Stomach (tissue), 9 donors: ENCODE results near the gene NIT2. TPM values are rescaled to one million over a fixed set of nuclear protein-coding genes. Genes with fewer than 3 reads are reported as not detected.

Source experiments
- DNase-seq, 2 donors: peaks; one replicate each; pipeline versions ENCODE4 v3.0.0 to v3.0.0-alpha.2; 2013 to 2019
- H3K27ac ChIP-seq, 5 donors: fragments of 200-600 bp in 4 of 5; sonication (generic) in 4 of 5; one replicate each; pipeline ENCODE4 v1.5.1; 2013 to 2019; ENCODE audit warnings: mild to moderate bottlenecking in 1 of 5, moderate library complexity in 1 of 5
- H3K27me3 ChIP-seq, 3 donors: fragments of 200-600 bp; sonication (generic); one replicate each; pipeline ENCODE4 v1.5.1; 2017 to 2019; ENCODE audit warnings: mixed run types in 1 of 3
- H3K36me3 ChIP-seq, 4 donors: fragments of 200-600 bp; sonication (generic); 1 replicate in 3 of 4; 2 replicates in 1 of 4; pipeline ENCODE4 v1.5.1; 2016 to 2019
- H3K4me1 ChIP-seq, 4 donors: fragments of 200-600 bp; sonication (generic); one replicate each; pipeline ENCODE4 v1.5.1; 2016 to 2019
- H3K4me3 ChIP-seq, 4 donors: fragments of 200-600 bp; sonication (generic) in 3 of 4; one replicate each; pipeline ENCODE4 v1.5.1; 2016 to 2019; ENCODE audit warnings: mild to moderate bottlenecking in 1 of 4
- H3K9me3 ChIP-seq, 4 donors: fragments of 200-600 bp; sonication (generic); one replicate each; pipeline ENCODE4 v1.5.1; 2016 to 2019
- CTCF ChIP-seq, 7 experiments: fragments of 450-650 bp in 4 of 7; fragments of 200-600 bp in 3 of 7; sonication (generic) in 3 of 7; IDR thresholded peaks; one replicate each; pipeline ENCODE4 v1.5.1; 2016 to 2019; ENCODE audit warnings: antibody characterized with exemption in 7 of 7, control low read depth in 2 of 7, mild to moderate bottlenecking in 1 of 7
- EP300 ChIP-seq: sonication (generic); formaldehyde crosslinking; IDR thresholded peaks from one replicate; pipeline ENCODE4 v1.6.1; 2017; ENCODE audit warnings: antibody characterized with exemption
- POLR2A ChIP-seq, 4 donors: fragments of 450-650 bp; IDR thresholded peaks; one replicate each; pipeline ENCODE4 v1.6.1; 2016; ENCODE audit warnings: antibody characterized with exemption in 4 of 4, control low read depth in 2 of 4, mild to moderate bottlenecking in 1 of 4, moderate library complexity in 1 of 4
- POLR2AphosphoS5 ChIP-seq, 3 donors: sonication (generic); formaldehyde crosslinking; IDR thresholded peaks; one replicate each; pipeline ENCODE4 v1.6.1; 2016; ENCODE audit warnings: antibody characterized with exemption in 3 of 3
- WGBS, 5 donors: extraction: QIAGEN DNeasy Blood & Tissue Kit in 3 of 5; methylation state at CpG; one replicate each; pipeline versions ENCODE4 v1.1.5 to v1.1.7; 2013 to 2018; 5-methylcytosine and 5-hydroxymethylcytosine counted together
- intact Hi-C: fragments of 100-400 bp; cut with DNase I; formaldehyde crosslinking; loops from one replicate; pipeline ENCODE4 v1.15.1; 2023; ENCODE audit warnings: low total_unique reads
- polyA plus RNA-seq, 3 donors: library from polyadenylated mRNA; stranded (reverse); fragments of 200-250 nt; gene quantifications; one replicate each; pipeline ENCODE4 v1.2.3, GENCODE V29; 2013
- total RNA-seq, 5 donors: library from RNA; depleted of rRNA; stranded (reverse); fragments of >200 nt; gene quantifications; one replicate each; pipeline versions ENCODE4 v1.1.0 to v1.2.3, GENCODE V29; 2014 to 2016
- donor health status: healthy with polysubstance abuse.
- donor health status: Bipolar disorder and iron deficiency.
- donor health status: healthy.

NIT2 gene
- total and polyA plus RNA-seq, 8 donors, result 4.3 to 53.1 (median 29.6) TPM

GRCh38 chr3:100384733-100385525 is 50.4 kb downstream of the NIT2 start:
- no peak for DNase-seq
- H3K27ac ChIP-seq, result peak overlapping the region in 1 of 5 donors; percentile 1
- peaks cover 12 to 55% (median 48%) of the 10 kb centered on the region in 4 donors for H3K36me3 ChIP-seq
- peaks cover 9 to 48% (median 29%) of the 10 kb centered on the region in 4 donors for H3K4me1 ChIP-seq
- intact Hi-C loops, result no loop called here
- no peaks in the 10 kb centered on the region for H3K27me3 ChIP-seq
- no peak for TF ChIP-seq CTCF (IDR thresholded peaks at IDR 0.05)
- TF ChIP-seq POLR2A (IDR thresholded peaks at IDR 0.05), result no peak
- no peak for TF ChIP-seq POLR2AphosphoS5 (IDR thresholded peaks at IDR 0.05)
- TF ChIP-seq EP300, result no peak
- peaks cover 0 to 4% (median 0%) of the 10 kb centered on the region in 4 donors for H3K9me3 ChIP-seq
- H3K4me3 ChIP-seq, result no peak overlapping the region
- WGBS, 5 donors, result 75 to 87% (median 83%) methylated on average over 8 of the region's 8 CpGs

GRCh38 chr3:100386437-100387074 is 52.0 kb downstream of the NIT2 start:
- Histone ChIP-seq H3K27ac (peak overlapping the region in 4 of 5 donors; percentile 36 to 74 (median 66)), H3K9me3 (peaks cover 0 to 4% (median 0%) of the 10 kb centered on the region in 4 donors), H3K27me3 (no peaks in the 10 kb centered on the region), H3K36me3 (peaks cover 6 to 39% (median 37%) of the 10 kb centered on the region in 4 donors), H3K4me3 (no peak overlapping the region), H3K4me1 (peaks cover 9 to 48% (median 30%) of the 10 kb centered on the region in 4 donors)
- TF ChIP-seq EP300, result no peak
- TF ChIP-seq CTCF (IDR thresholded peaks at IDR 0.05), result no peak
- TF ChIP-seq POLR2AphosphoS5 (IDR thresholded peaks at IDR 0.05), result no peak
- TF ChIP-seq POLR2A (IDR thresholded peaks at IDR 0.05), result no peak
- intact Hi-C loops, result no loop called here
- peak in 1 of 2 donors; percentile 62 for DNase-seq

GRCh38 chr3:100389025-100389424 is 54.5 kb downstream of the NIT2 start:
- Histone ChIP-seq H3K27ac (no peak overlapping the region), H3K4me3 (no peak overlapping the region), H3K4me1 (peaks cover 9 to 57% (median 31%) of the 10 kb centered on the region in 4 donors), H3K36me3 (peaks cover 0 to 20% (median 13%) of the 10 kb centered on the region in 4 donors), H3K9me3 (peaks cover 0 to 4% (median 0%) of the 10 kb centered on the region in 4 donors), H3K27me3 (no peaks in the 10 kb centered on the region)
- 97 to 100% (median 100%) methylated on average over 1 of the region's 1 CpG for WGBS, 5 donors
- TF ChIP-seq POLR2A (IDR thresholded peaks at IDR 0.05), result no peak
- TF ChIP-seq POLR2AphosphoS5 (IDR thresholded peaks at IDR 0.05), result no peak
- no peak for TF ChIP-seq EP300
- intact Hi-C loops, result no loop called here
- DNase-seq, result no peak

GRCh38 chr3:100395679-100396431 is 61.3 kb downstream of the NIT2 start:
- H3K4me3 ChIP-seq, result no peak overlapping the region
- 46 to 60% (median 51%) methylated on average over 2 of the region's 2 CpGs for WGBS, 5 donors
- intact Hi-C loops, result no loop called here
- no peaks in the 10 kb centered on the region for H3K9me3 ChIP-seq
- H3K4me1 ChIP-seq, result peaks cover 16 to 79% (median 34%) of the 10 kb centered on the region in 4 donors
- no peaks in the 10 kb centered on the region for H3K27me3 ChIP-seq
- DNase-seq, result peak in 1 of 2 donors; percentile 7
- TF ChIP-seq CTCF (IDR thresholded peaks at IDR 0.05) (no peak), POLR2A (IDR thresholded peaks at IDR 0.05) (no peak), POLR2AphosphoS5 (IDR thresholded peaks at IDR 0.05) (no peak), EP300 (no peak)
- no peaks in the 10 kb centered on the region for H3K36me3 ChIP-seq
- H3K27ac ChIP-seq, result no peak overlapping the region
